Measurements from ENCODE around the gene LRRC46. TPM values are rescaled to one million over a fixed set of nuclear protein-coding genes. Genes with fewer than 3 reads are reported as not detected.

The LRRC46 gene
- total and polyA plus RNA-seq, 9 of the 15 experiments (the other 6 are each of a cell fraction or from before 2014, with no cell fraction given): 0.39 to 1.4 (median 0.53) TPM; not detected in 1

DNA sequence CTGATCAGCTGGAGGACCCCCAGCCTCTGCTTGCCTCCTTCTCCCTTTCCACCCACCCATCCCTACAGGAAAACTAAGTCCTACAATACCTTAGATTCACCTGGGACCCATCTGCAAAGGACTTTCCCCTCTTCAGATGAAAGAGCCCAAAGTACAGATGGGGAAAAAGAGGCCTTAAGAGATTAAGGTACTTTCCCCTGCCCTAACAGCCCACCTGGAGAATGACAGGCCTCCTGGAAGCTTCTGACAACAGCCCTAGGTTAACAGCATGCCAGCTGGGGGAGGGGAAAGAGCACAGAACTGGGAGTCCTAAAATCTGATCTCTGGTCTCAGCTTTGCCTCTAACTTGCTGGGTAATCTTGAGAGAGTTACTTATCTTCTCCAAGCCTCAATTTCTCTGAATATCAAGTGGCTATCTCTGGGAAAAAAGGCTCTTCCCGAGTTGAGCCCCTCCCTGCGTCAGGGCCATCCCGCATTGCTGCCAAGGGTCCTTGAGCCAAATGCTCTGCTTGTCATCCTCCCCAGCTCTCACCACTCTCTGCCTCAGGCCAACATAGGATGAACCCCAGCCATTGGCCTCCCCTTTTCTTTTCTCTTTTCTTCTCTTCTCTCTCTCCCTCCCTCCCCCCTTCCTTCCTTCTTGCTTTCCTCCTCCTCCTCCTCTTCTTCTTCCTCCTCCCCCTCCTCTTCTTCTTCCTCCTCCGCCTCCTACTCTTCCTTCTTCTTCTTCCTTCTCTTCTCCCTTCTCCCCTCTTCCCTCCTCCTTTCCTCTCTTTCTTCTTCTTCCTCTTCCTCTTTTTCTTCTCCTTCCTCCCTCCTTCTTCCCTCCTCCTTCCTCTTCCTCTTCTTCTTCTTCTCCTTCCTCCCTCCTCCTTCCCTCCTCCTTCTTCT lies 42.0 kb downstream of the LRRC46 start:
- H3K9ac ChIP-seq (ENCODE audit: insufficient read depth in 1 of 2, low read depth in 2 of 2, low read length in 2 of 2): peak overlapping the region in 1 of 2 experiments; percentile 74; a peak in 1 of 4 replicates
- POLR2A ChIA-PET: interaction anchor here (0.5 to 1.6 kb wide), 4 partner anchors 11 to 732 kb away, joined by 3 to 6 read pairs (median 4); no protein-coding TSS in a partner anchor
- FAIRE-seq (no peak), ATAC-seq (no peak), DNase-seq (ENCODE audit: extremely low read depth in 1 of 4, low spot score in 3 of 4) (no peak)
- H3K4me3 ChIP-seq: no peak overlapping the region
- H3K4me1 ChIP-seq (replicated peaks in 1 of 2; ENCODE audit: control insufficient read depth in 2 of 2, insufficient read depth in 2 of 2, low read length in 2 of 2): peaks cover 47 to 55% of the 10 kb centered on the region in 2 experiments
- in situ Hi-C loops (cut with MboI): no loop called here
- no peaks in the 10 kb centered on the region for H3K9me1 ChIP-seq (ENCODE audit: control insufficient read depth, insufficient read depth, low read length)
- H4K20me1 ChIP-seq (replicated peaks; ENCODE audit: control insufficient read depth, insufficient read depth, low read length): no peaks in the 10 kb centered on the region
- WGBS (ENCODE audit: insufficient coverage, low coverage, missing lambda C conversion rate): 28% methylated on average over 4 of the region's 4 CpGs
- no TSS peak for BruUV-seq (replicated peaks)
- no peaks in the 10 kb centered on the region for H3K79me2 ChIP-seq (ENCODE audit: control insufficient read depth, insufficient read depth, low read length)
- CTCF ChIA-PET (ENCODE audit: low intra/inter-chr PET ratio): no interaction called here
- intact Hi-C loops (cut with micrococcal nuclease): no loop called here
- H3K4me2 ChIP-seq (ENCODE audit: insufficient read depth, low read length): peak overlapping the region; percentile 4; the same call in 1 of the 2 replicates
- H2AFZ ChIP-seq (ENCODE audit: low read depth, low read length): no peak overlapping the region
- H3K27ac ChIP-seq (ENCODE audit: extremely low read depth, low read depth, low read length): no peak overlapping the region
- H3K27me3 ChIP-seq (ENCODE audit: control insufficient read depth in 2 of 2, insufficient read depth in 2 of 2, low read length in 2 of 2): no peaks in the 10 kb centered on the region
- H3K9me3 ChIP-seq (replicated peaks; ENCODE audit: control insufficient read depth, insufficient read depth, low read depth, low read length): no peaks in the 10 kb centered on the region
- no peaks in the 10 kb centered on the region for H3K36me3 ChIP-seq (ENCODE audit: control insufficient read depth, insufficient read depth, low read length)
- TF ChIP-seq, protein P1, sequence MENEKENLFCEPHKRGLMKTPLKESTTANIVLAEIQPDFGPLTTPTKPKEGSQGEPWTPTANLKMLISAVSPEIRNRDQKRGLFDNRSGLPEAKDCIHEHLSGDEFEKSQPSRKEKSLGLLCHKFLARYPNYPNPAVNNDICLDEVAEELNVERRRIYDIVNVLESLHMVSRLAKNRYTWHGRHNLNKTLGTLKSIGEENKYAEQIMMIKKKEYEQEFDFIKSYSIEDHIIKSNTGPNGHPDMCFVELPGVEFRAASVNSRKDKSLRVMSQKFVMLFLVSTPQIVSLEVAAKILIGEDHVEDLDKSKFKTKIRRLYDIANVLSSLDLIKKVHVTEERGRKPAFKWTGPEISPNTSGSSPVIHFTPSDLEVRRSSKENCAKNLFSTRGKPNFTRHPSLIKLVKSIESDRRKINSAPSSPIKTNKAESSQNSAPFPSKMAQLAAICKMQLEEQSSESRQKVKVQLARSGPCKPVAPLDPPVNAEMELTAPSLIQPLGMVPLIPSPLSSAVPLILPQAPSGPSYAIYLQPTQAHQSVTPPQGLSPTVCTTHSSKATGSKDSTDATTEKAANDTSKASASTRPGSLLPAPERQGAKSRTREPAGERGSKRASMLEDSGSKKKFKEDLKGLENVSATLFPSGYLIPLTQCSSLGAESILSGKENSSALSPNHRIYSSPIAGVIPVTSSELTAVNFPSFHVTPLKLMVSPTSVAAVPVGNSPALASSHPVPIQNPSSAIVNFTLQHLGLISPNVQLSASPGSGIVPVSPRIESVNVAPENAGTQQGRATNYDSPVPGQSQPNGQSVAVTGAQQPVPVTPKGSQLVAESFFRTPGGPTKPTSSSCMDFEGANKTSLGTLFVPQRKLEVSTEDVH (IDR thresholded peaks at IDR 0.05; ENCODE audit: low read depth, partially characterized antibody): no peak
- TF ChIP-seq SPI1 (IDR thresholded peaks at IDR 0.05; ENCODE audit: borderline replicate concordance, low read depth, low read length): peak; percentile 42; the same call in 1 of the 2 replicates
- TF ChIP-seq DPF2 (IDR thresholded peaks at IDR 0.05): peak; percentile 46; the same call in 1 of the 2 replicates
- TF ChIP-seq ZNF764 (CRISPR knock-in tag; IDR thresholded peaks at IDR 0.05; ENCODE audit: low read depth): no peak
- TF ChIP-seq, protein P2, sequence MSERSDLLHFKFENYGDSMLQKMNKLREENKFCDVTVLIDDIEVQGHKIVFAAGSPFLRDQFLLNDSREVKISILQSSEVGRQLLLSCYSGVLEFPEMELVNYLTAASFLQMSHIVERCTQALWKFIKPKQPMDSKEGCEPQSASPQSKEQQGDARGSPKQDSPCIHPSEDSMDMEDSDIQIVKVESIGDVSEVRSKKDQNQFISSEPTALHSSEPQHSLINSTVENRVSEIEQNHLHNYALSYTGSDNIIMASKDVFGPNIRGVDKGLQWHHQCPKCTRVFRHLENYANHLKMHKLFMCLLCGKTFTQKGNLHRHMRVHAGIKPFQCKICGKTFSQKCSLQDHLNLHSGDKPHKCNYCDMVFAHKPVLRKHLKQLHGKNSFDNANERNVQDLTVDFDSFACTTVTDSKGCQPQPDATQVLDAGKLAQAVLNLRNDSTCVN (CRISPR knock-in tag; IDR thresholded peaks at IDR 0.05): peak; percentile 75; the same call in 1 of the 2 replicates
- TF ChIP-seq SIX5 (IDR thresholded peaks at IDR 0.05; ENCODE audit: borderline replicate concordance in 1 of 2, insufficient read depth in 1 of 2, low read depth in 1 of 2, low read length in 2 of 2): no peak
- TF ChIP-seq LARP7 (IDR thresholded peaks at IDR 0.05): 0 out of 2 replicates have a peak, but pooled peaks have one; percentile 62
- TF ChIP-seq, protein P3, sequence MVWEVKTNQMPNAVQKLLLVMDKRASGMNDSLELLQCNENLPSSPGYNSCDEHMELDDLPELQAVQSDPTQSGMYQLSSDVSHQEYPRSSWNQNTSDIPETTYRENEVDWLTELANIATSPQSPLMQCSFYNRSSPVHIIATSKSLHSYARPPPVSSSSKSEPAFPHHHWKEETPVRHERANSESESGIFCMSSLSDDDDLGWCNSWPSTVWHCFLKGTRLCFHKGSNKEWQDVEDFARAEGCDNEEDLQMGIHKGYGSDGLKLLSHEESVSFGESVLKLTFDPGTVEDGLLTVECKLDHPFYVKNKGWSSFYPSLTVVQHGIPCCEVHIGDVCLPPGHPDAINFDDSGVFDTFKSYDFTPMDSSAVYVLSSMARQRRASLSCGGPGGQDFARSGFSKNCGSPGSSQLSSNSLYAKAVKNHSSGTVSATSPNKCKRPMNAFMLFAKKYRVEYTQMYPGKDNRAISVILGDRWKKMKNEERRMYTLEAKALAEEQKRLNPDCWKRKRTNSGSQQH (CRISPR knock-in tag; IDR thresholded peaks at IDR 0.05): peak; percentile 90
- peak; percentile 75 for TF ChIP-seq EGR1 (conservative IDR thresholded peaks at IDR 0.05)
- peak; percentile 86 for TF ChIP-seq MTA1 (IDR thresholded peaks at IDR 0.05; ENCODE audit: borderline replicate concordance)
- TF ChIP-seq, protein P4, sequence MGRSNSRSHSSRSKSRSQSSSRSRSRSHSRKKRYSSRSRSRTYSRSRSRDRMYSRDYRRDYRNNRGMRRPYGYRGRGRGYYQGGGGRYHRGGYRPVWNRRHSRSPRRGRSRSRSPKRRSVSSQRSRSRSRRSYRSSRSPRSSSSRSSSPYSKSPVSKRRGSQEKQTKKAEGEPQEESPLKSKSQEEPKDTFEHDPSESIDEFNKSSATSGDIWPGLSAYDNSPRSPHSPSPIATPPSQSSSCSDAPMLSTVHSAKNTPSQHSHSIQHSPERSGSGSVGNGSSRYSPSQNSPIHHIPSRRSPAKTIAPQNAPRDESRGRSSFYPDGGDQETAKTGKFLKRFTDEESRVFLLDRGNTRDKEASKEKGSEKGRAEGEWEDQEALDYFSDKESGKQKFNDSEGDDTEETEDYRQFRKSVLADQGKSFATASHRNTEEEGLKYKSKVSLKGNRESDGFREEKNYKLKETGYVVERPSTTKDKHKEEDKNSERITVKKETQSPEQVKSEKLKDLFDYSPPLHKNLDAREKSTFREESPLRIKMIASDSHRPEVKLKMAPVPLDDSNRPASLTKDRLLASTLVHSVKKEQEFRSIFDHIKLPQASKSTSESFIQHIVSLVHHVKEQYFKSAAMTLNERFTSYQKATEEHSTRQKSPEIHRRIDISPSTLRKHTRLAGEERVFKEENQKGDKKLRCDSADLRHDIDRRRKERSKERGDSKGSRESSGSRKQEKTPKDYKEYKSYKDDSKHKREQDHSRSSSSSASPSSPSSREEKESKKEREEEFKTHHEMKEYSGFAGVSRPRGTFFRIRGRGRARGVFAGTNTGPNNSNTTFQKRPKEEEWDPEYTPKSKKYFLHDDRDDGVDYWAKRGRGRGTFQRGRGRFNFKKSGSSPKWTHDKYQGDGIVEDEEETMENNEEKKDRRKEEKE (IDR thresholded peaks at IDR 0.05; ENCODE audit: borderline replicate concordance in 1 of 2, control insufficient read depth in 1 of 2, low read depth in 2 of 2, low read length in 1 of 2): peak in 1 of 2 experiments; percentile 16; a peak in 1 of 4 replicates
